ENCODE measurements around the gene RASA2. TPM values are rescaled to one million over a fixed set of nuclear protein-coding genes. Genes with fewer than 3 reads are reported as not detected.
"Not testable (repeated sequence)": the region's sequence is repeated elsewhere in the genome, so short reads cannot be mapped to it uniquely, and the experiment has no call there.

Gene RASA2
- total and polyA plus RNA-seq, 2 experiments from 2014 or later: 6.2 to 12.6 TPM

DNA sequence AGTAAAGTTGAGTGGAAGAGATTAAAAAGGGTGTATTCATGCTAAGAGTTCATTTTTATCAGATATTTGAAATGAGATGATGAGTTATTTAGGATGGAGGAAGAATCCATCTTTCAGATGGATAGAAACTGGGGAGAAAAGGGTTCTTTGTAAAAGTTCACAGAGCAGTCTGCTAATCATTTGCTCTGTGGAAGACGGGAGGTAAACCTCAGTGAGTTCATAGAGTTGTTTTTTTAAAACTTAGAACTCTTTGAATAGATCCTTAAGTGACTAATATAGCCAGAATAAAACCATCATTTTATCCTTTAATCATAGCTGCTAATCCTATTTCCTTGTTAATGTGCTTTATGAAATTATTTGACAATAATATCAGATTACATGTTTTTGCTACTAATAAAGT, 5.1 kb downstream of the RASA2 start:
- DNase-seq (ENCODE audit: low spot score): no peak
- Histone ChIP-seq H3K4me3 (no peak overlapping the region), H3K27me3 (no peaks in the 10 kb centered on the region), H2AFZ (no peak overlapping the region), H3K9me3 (ENCODE audit: low read depth) (no peaks in the 10 kb centered on the region), H3K9me2 (replicated peaks; ENCODE audit: insufficient read depth) (no peaks in the 10 kb centered on the region), H4K20me1 (ENCODE audit: insufficient read depth, poor library complexity, severe bottlenecking) (peaks cover 31% of the 10 kb centered on the region), H3K79me2 (peaks cover 82% of the 10 kb centered on the region), H3K4me2 (no peak overlapping the region), H3K27ac (no peak overlapping the region), H3K36me3 (replicated peaks; ENCODE audit: insufficient read depth, low read depth) (no peaks in the 10 kb centered on the region), H3K4me1 (ENCODE audit: insufficient read depth) (peaks cover 5% of the 10 kb centered on the region)
- 38% methylated on average over 1 of the region's 1 CpG for WGBS (ENCODE audit: low lambda C conversion rate, missing lambda C conversion rate)
- TF ChIP-seq EZH2 (IDR thresholded peaks at IDR 0.05; ENCODE audit: borderline replicate concordance) (no peak), EZH2phosphoT487 (IDR thresholded peaks at IDR 0.05; ENCODE audit: low read depth, severe bottlenecking, unreplicated experiment) (no peak)
- TF ChIP-seq, protein P1, sequence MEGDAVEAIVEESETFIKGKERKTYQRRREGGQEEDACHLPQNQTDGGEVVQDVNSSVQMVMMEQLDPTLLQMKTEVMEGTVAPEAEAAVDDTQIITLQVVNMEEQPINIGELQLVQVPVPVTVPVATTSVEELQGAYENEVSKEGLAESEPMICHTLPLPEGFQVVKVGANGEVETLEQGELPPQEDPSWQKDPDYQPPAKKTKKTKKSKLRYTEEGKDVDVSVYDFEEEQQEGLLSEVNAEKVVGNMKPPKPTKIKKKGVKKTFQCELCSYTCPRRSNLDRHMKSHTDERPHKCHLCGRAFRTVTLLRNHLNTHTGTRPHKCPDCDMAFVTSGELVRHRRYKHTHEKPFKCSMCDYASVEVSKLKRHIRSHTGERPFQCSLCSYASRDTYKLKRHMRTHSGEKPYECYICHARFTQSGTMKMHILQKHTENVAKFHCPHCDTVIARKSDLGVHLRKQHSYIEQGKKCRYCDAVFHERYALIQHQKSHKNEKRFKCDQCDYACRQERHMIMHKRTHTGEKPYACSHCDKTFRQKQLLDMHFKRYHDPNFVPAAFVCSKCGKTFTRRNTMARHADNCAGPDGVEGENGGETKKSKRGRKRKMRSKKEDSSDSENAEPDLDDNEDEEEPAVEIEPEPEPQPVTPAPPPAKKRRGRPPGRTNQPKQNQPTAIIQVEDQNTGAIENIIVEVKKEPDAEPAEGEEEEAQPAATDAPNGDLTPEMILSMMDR (IDR thresholded peaks at IDR 0.05; ENCODE audit: poor library complexity): no peak

DNA sequence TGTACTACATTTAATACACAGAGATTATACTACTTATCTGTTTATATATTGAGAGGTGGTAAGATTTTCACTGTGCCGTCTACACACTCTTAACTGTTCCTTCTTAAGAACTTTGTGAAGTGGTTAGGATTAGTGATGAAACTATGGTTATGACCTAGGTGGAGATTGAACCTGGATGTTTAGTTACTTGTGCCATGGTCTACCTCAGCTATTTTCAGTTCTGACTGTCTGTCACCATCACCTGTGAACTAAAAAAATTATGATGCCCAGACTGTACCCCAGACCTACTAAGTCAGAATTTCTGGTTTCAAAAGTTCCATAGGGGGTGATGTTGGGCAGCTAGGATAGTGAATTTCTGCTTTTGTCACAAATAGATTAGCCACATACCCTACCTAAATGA, 6.4 kb downstream of the RASA2 start:
- TF ChIP-seq EZH2phosphoT487 (IDR thresholded peaks at IDR 0.05; ENCODE audit: low read depth, severe bottlenecking, unreplicated experiment): no peak
- TF ChIP-seq EZH2 (IDR thresholded peaks at IDR 0.05; ENCODE audit: borderline replicate concordance): no peak
- TF ChIP-seq, protein P1 (IDR thresholded peaks at IDR 0.05; ENCODE audit: poor library complexity): no peak

DNA sequence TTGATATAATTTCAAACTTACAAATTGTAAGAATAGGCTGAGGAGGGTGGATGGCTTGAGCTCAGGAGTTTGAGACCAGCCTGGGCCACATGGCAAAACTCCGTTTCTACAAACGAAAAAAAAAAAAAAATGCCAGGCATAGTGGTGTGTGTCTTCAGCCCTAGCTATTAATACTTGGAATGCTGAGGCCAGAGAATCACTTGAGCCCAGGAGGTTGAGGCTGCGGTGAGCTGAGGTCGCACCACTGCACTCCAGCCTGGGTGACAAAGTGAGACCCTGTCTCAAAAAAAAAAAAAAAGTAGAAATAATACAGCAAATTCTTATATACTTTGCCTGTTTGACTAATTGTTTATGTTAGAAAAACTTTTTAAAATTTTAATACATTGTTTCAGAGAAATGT, 10.8 kb downstream of the RASA2 start:
- not testable (repeated sequence) for H3K36me3 ChIP-seq (replicated peaks; ENCODE audit: insufficient read depth, low read depth); H3K9me2 ChIP-seq (replicated peaks; ENCODE audit: insufficient read depth); H3K4me3 ChIP-seq; H3K9me3 ChIP-seq (ENCODE audit: low read depth); DNase-seq (ENCODE audit: low spot score); H3K4me1 ChIP-seq (ENCODE audit: insufficient read depth); H3K27ac ChIP-seq; H3K27me3 ChIP-seq; H3K4me2 ChIP-seq; H2AFZ ChIP-seq
- peaks cover 16% of the 10 kb centered on the region for H4K20me1 ChIP-seq (ENCODE audit: insufficient read depth, poor library complexity, severe bottlenecking)
- WGBS (ENCODE audit: low lambda C conversion rate, missing lambda C conversion rate): 90% methylated on average over 4 of the region's 4 CpGs
- H3K79me2 ChIP-seq: peaks cover 88% of the 10 kb centered on the region

More for the DNA sequence above, 6.4 kb downstream of the RASA2 start:
- no peak overlapping the region for H2AFZ ChIP-seq
- H3K9me3 ChIP-seq (ENCODE audit: low read depth): no peaks in the 10 kb centered on the region
- peaks cover 88% of the 10 kb centered on the region for H3K79me2 ChIP-seq
- no peak overlapping the region for H3K27ac ChIP-seq
- DNase-seq (ENCODE audit: low spot score): no peak
- H3K9me2 ChIP-seq (replicated peaks; ENCODE audit: insufficient read depth): no peaks in the 10 kb centered on the region
- H4K20me1 ChIP-seq (ENCODE audit: insufficient read depth, poor library complexity, severe bottlenecking): peaks cover 26% of the 10 kb centered on the region
- H3K4me1 ChIP-seq (ENCODE audit: insufficient read depth): peaks cover 3% of the 10 kb centered on the region
- no peaks in the 10 kb centered on the region for H3K27me3 ChIP-seq
- no peak overlapping the region for H3K4me3 ChIP-seq
- H3K4me2 ChIP-seq: no peak overlapping the region
- no peaks in the 10 kb centered on the region for H3K36me3 ChIP-seq (replicated peaks; ENCODE audit: insufficient read depth, low read depth)
- 77% methylated on average over 1 of the region's 1 CpG for WGBS (ENCODE audit: low lambda C conversion rate, missing lambda C conversion rate)

DNA sequence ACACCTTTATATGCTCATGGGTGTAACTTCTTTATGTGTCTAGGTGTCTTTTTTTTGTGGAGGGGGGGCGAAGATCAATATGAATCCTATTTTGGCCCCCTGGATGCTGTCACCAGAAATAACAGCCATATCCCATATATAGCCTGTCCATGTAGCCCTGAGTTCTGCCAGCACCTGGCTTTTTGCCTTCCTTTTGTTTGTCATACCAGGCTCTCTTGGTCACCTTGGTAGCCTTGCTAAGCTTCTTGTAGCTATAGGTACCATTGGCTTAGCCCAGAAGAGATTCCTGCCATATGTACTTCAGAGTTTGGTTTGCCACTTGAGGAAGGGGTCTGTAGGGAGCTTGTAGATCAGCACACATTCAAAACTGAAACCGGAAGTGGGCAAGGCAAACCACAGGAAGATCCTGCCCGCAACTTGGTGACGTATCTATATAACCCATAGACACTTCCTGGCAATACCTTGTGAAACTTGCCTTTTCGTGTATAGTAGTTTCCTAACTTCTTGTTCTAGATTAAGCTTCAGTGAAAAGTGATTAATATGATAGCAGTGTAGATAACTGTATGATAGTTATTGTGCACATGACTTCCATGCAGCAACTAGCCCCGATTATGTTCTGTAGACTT, 11.9 kb downstream of the RASA2 start:
- no peak overlapping the region for H3K4me2 ChIP-seq
- TF ChIP-seq, protein P1 (IDR thresholded peaks at IDR 0.05; ENCODE audit: poor library complexity): no peak
- no peak for TF ChIP-seq EZH2phosphoT487 (IDR thresholded peaks at IDR 0.05; ENCODE audit: low read depth, severe bottlenecking, unreplicated experiment)
- no peak for TF ChIP-seq EZH2 (IDR thresholded peaks at IDR 0.05; ENCODE audit: borderline replicate concordance)
- no peaks in the 10 kb centered on the region for H3K9me2 ChIP-seq (replicated peaks; ENCODE audit: insufficient read depth)
- no peaks in the 10 kb centered on the region for H3K4me1 ChIP-seq (ENCODE audit: insufficient read depth)
- H3K27me3 ChIP-seq: no peaks in the 10 kb centered on the region
- H4K20me1 ChIP-seq (ENCODE audit: insufficient read depth, poor library complexity, severe bottlenecking): peaks cover 14% of the 10 kb centered on the region
- H3K27ac ChIP-seq: no peak overlapping the region
- no peaks in the 10 kb centered on the region for H3K9me3 ChIP-seq (ENCODE audit: low read depth)
- DNase-seq (ENCODE audit: low spot score): no peak
- H2AFZ ChIP-seq: no peak overlapping the region
- no peak overlapping the region for H3K4me3 ChIP-seq
- peaks cover 86% of the 10 kb centered on the region for H3K79me2 ChIP-seq
- H3K36me3 ChIP-seq (replicated peaks; ENCODE audit: insufficient read depth, low read depth): no peaks in the 10 kb centered on the region
- WGBS (ENCODE audit: low lambda C conversion rate, missing lambda C conversion rate): 92% methylated on average over 6 of the region's 6 CpGs

All from hepatocyte (in vitro differentiated cells).